B cell (primary cell): Measurements from ENCODE around the gene HEXIM1. TPM values are rescaled to one million over a fixed set of nuclear protein-coding genes. Genes with fewer than 3 reads are reported as not detected.

Experiments
- ATAC-seq: fragments of 200-7000 bp; cut with Tn5 transposase; one replicate; pipeline ENCODE4 v1.10.0; 2021; ENCODE audit warnings: low read depth, mild to moderate bottlenecking, moderate number of reproducible peaks, moderate library complexity
- CTCF ChIA-PET: fragments of 350-600 bp; sonication (Branson Sonifier 250); formaldehyde crosslinking; loops from one replicate; lab custom pipeline; 2021; ENCODE audit warnings: antibody characterized with exemption, inconsistent platforms; lab: Charles Lee
- POLR2A ChIA-PET: fragments of 350-600 bp; sonication (Branson Sonifier 250); formaldehyde crosslinking; loops from one replicate; lab custom pipeline; 2021; ENCODE audit warnings: antibody characterized with exemption; lab: Charles Lee
- DNase-seq: peaks from one replicate; pipeline ENCODE4 v3.0.0; 2013
- H2AFZ ChIP-seq: 2 replicates; pipeline ENCODE4 v1.6.1; 2012; ENCODE audit warnings: mild to moderate bottlenecking, low read depth, low read length; ENCODE audit not compliant: insufficient read depth, poor library complexity, severe bottlenecking
- H3K27ac ChIP-seq, 2 donors: 1 replicate in 1 of 2; 2 replicates in 1 of 2; pipeline ENCODE4 v1.5.1; 2012 to 2013; ENCODE audit warnings: low read length in 2 of 2, mild to moderate bottlenecking in 2 of 2, moderate library complexity in 1 of 2
- H3K27me3 ChIP-seq, 4 experiments: fragments of 200-600 bp in 1 of 4; sonication (generic) in 1 of 4; replicated peaks in 1 of 4; 1 replicate in 2 of 4; 2 replicates in 2 of 4; pipeline versions ENCODE4 v1.6.1 to v1.7.0; 2013 to 2016; ENCODE audit warnings: low read length in 3 of 4, mild to moderate bottlenecking in 2 of 4, mixed read lengths in 1 of 4, moderate library complexity in 1 of 4; ENCODE audit not compliant: insufficient read depth in 4 of 4, control insufficient read depth in 3 of 4; ENCODE audit errors: control extremely low read depth in 1 of 4
- H3K36me3 ChIP-seq, 2 experiments: replicated peaks in 1 of 2; 1 replicate in 1 of 2; 2 replicates in 1 of 2; pipeline versions ENCODE4 v1.6.1 to v1.7.1; 2013; ENCODE audit warnings: low read length in 1 of 2; ENCODE audit not compliant: insufficient read depth in 2 of 2, control insufficient read depth in 1 of 2; ENCODE audit errors: control extremely low read depth in 1 of 2, extremely low read depth in 1 of 2
- H3K4me1 ChIP-seq, 2 donors: fragments of 200-600 bp in 1 of 2; sonication (generic) in 1 of 2; 1 replicate in 1 of 2; 2 replicates in 1 of 2; pipeline versions ENCODE4 v1.5.1 to v1.6.1; 2013 to 2017; ENCODE audit warnings: low read length in 2 of 2; ENCODE audit not compliant: control insufficient read depth in 2 of 2, insufficient read depth in 2 of 2
- H3K4me2 ChIP-seq: replicated peaks from 2 replicates; pipeline ENCODE3; 2012; ENCODE audit warnings: mild to moderate bottlenecking, low read depth, low read length; ENCODE audit not compliant: poor library complexity, severe bottlenecking
- H3K4me3 ChIP-seq, 5 experiments: fragments of 200-600 bp in 1 of 5; sonication (generic) in 1 of 5; 1 replicate in 3 of 5; 2 replicates in 2 of 5; pipeline versions ENCODE4 v1.5.1 to v1.7.0; 2011 to 2016; ENCODE audit warnings: low read length in 4 of 5, mild to moderate bottlenecking in 4 of 5, low read depth in 2 of 5, control low read depth in 1 of 5, moderate library complexity in 1 of 5; ENCODE audit not compliant: insufficient read depth in 1 of 5; ENCODE audit errors: control extremely low read depth in 1 of 5, extremely low read depth in 1 of 5
- H3K79me2 ChIP-seq: fragments of 200-600 bp; sonication (generic); one replicate; pipeline ENCODE4 v1.6.0; 2016; ENCODE audit warnings: low read length; ENCODE audit not compliant: control insufficient read depth, insufficient read depth
- H3K9ac ChIP-seq: fragments of 200-600 bp; sonication (generic); 2 replicates; pipeline ENCODE4 v1.6.1; 2017; ENCODE audit warnings: mild to moderate bottlenecking, low read length, moderate library complexity
- H3K9me3 ChIP-seq, 3 donors: one replicate each; pipeline versions ENCODE4 v1.6.1 to v1.7.1; 2013; ENCODE audit warnings: low read length in 2 of 3; ENCODE audit not compliant: control insufficient read depth in 2 of 3, insufficient read depth in 1 of 3; ENCODE audit errors: control extremely low read depth in 1 of 3
- H4K20me1 ChIP-seq: 2 replicates; pipeline ENCODE4 v1.6.0; 2012; ENCODE audit warnings: mild to moderate bottlenecking, low read length; ENCODE audit not compliant: insufficient read depth, control insufficient read depth, poor library complexity, severe bottlenecking
- H3K27ac Mint-ChIP-seq: one replicate; pipeline ENCODE4 v1.8.0; 2021; ENCODE audit warnings: mixed read lengths
- H3K27me3 Mint-ChIP-seq: one replicate; pipeline ENCODE4 v1.8.0; 2021; ENCODE audit warnings: mixed read lengths
- H3K4me1 Mint-ChIP-seq: one replicate; pipeline ENCODE4 v1.8.0; 2021; ENCODE audit warnings: mixed read lengths
- H3K4me3 Mint-ChIP-seq: one replicate; pipeline ENCODE4 v1.8.0; 2021; ENCODE audit warnings: mixed read lengths
- H3K9me3 Mint-ChIP-seq: one replicate; pipeline ENCODE4 v1.8.0; 2022; ENCODE audit warnings: mixed read lengths; ENCODE audit not compliant: insufficient read depth
- EZH2 ChIP-seq: IDR thresholded peaks from 2 replicates; pipeline ENCODE4 v1.6.1; 2012; ENCODE audit warnings: borderline replicate concordance, low read depth, mild to moderate bottlenecking, moderate library complexity, low read length; ENCODE audit not compliant: insufficient read depth, poor library complexity, severe bottlenecking
- WGBS: methylation state at CpG from one replicate; pipeline ENCODE4 v1.1.5; 2013; ENCODE audit warnings: missing lambda C conversion rate; ENCODE audit not compliant: insufficient coverage; 5-methylcytosine and 5-hydroxymethylcytosine counted together
- intact Hi-C: fragments of 100-400 bp; cut with micrococcal nuclease; formaldehyde crosslinking; loops from one replicate; pipeline ENCODE4 v1.10.0; 2022
- polyA plus RNA-seq: library from polyadenylated mRNA; depleted of rRNA; stranded (reverse); fragments of >200 nt; gene quantifications from 2 replicates; pipeline ENCODE4 v1.2.3, GENCODE V29; 2012
- total RNA-seq, 2 donors: library from RNA; stranded (reverse); fragments of 120-200 nt in 1 of 2; gene quantifications; 1 replicate in 1 of 2; 2 replicates in 1 of 2; pipeline versions ENCODE4 v1.2.3 to v1.2.4, GENCODE V29; 2013 to 2022
- TF ChIP-seq, protein P1 (sequence below): fragments of 200-600 bp; IDR thresholded peaks from one replicate; pipeline ENCODE4 v1.8.0; 2022; ENCODE audit warnings: antibody characterized with exemption, mild to moderate bottlenecking

Gene HEXIM1
- total and polyA plus RNA-seq, 2 donors (not counting 1 experiment from before 2014, with no cell fraction given) = 23.7 to 48.9 TPM

- Mint-ChIP-seq H3K9me3 (no peaks in the 10 kb centered on the region), H3K4me1 (peaks cover 20% of the 10 kb centered on the region), H3K27ac (peak overlapping the region; percentile 37), H3K4me3 (peak overlapping the region; percentile 97), H3K27me3 (peaks cover 4% of the 10 kb centered on the region)
- H3K9me3 ChIP-seq = no peaks in the 10 kb centered on the region
- peak overlapping the region; percentile 95 for H3K9ac ChIP-seq
- peaks cover 0 to 10% (median 2%) of the 10 kb centered on the region in 4 experiments for H3K27me3 ChIP-seq
- TF ChIP-seq, protein P1, sequence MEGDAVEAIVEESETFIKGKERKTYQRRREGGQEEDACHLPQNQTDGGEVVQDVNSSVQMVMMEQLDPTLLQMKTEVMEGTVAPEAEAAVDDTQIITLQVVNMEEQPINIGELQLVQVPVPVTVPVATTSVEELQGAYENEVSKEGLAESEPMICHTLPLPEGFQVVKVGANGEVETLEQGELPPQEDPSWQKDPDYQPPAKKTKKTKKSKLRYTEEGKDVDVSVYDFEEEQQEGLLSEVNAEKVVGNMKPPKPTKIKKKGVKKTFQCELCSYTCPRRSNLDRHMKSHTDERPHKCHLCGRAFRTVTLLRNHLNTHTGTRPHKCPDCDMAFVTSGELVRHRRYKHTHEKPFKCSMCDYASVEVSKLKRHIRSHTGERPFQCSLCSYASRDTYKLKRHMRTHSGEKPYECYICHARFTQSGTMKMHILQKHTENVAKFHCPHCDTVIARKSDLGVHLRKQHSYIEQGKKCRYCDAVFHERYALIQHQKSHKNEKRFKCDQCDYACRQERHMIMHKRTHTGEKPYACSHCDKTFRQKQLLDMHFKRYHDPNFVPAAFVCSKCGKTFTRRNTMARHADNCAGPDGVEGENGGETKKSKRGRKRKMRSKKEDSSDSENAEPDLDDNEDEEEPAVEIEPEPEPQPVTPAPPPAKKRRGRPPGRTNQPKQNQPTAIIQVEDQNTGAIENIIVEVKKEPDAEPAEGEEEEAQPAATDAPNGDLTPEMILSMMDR = peak; percentile 97
- TF ChIP-seq EZH2 = no peak
- POLR2A ChIA-PET = no interaction called here
- CTCF ChIA-PET = interaction anchor here (1.4 to 10.2 kb wide), 3 partner anchors 19 to 67 kb away, joined by 4 to 242 read pairs (median 233); partner anchors contain the start of gene HEXIM1
- no peaks in the 10 kb centered on the region for H3K36me3 ChIP-seq
- no peaks in the 10 kb centered on the region for H4K20me1 ChIP-seq
- DNase-seq (no peak), ATAC-seq (no peak)
- H3K4me3 ChIP-seq = peak overlapping the region in 4 of 5 experiments; percentile 52 to 83 (median 70)
- H3K79me2 ChIP-seq = peaks cover 18% of the 10 kb centered on the region
- intact Hi-C loops = loop anchor here (1.0 to 2.0 kb wide), 3 partner anchors 35 to 211 kb away; partner anchors contain the start of gene MAP3K14
- no peak overlapping the region for H3K27ac ChIP-seq
- peaks cover 16 to 19% of the 10 kb centered on the region in 2 donors for H3K4me1 ChIP-seq
- H3K4me2 ChIP-seq = peak overlapping the region; percentile 95
- 11% methylated on average over 46 of the region's 46 CpGs for WGBS
- peak overlapping the region; percentile 86 for H2AFZ ChIP-seq
These were observed 16.5 kb upstream of the HEXIM1 start for GRCh38 chr17:45131616-45132319.

- Histone ChIP-seq H3K4me1 (peaks cover 17 to 24% of the 10 kb centered on the region in 2 donors), H3K79me2 (peaks cover 18% of the 10 kb centered on the region), H3K4me3 (peak within 1 kb of the TSS; percentile 65 to 88 (median 76)), H2AFZ (peak within 1 kb of the TSS; percentile 86), H3K27me3 (peaks cover 0 to 10% (median 2%) of the 10 kb centered on the region in 4 experiments), H3K9ac (peak within 1 kb of the TSS; percentile 95), H3K4me2 (peak within 1 kb of the TSS; percentile 95), H3K27ac (peak within 1 kb of the TSS; percentile 93 to 94), H3K36me3 (no peaks in the 10 kb centered on the region), H3K9me3 (no peaks in the 10 kb centered on the region), H4K20me1 (no peaks in the 10 kb centered on the region)
- no peaks in the 10 kb centered on the region for H3K9me3 Mint-ChIP-seq
- ChIA-PET POLR2A (no interaction called here), CTCF (interaction anchor here (1.4 to 10.2 kb wide), 3 partner anchors 18 to 66 kb away, joined by 4 to 242 read pairs (median 233); partner anchors contain the start of gene HEXIM1)
- DNase-seq (no peak), ATAC-seq (no peak)
- H3K4me1 Mint-ChIP-seq = peaks cover 20% of the 10 kb centered on the region
- H3K4me3 Mint-ChIP-seq = peak within 1 kb of the TSS; percentile 97
- intact Hi-C loops = loop anchor here (1.0 to 2.0 kb wide), 3 partner anchors 35 to 212 kb away; partner anchors contain the start of gene MAP3K14
- H3K27me3 Mint-ChIP-seq = peaks cover 4% of the 10 kb centered on the region
- TF ChIP-seq EZH2 = no peak
- TF ChIP-seq, protein P1 = no peak
- 2% methylated on average over 32 of the region's 36 CpGs for WGBS
- H3K27ac Mint-ChIP-seq = peak within 1 kb of the TSS; percentile 89
These were observed 16.0 kb upstream of the HEXIM1 start, which contains the start of gene PLCD3 for GRCh38 chr17:45132320-45132571. Gene PLCD3 (minus strand): TSS chr17:45132515. CDS start chr17:45132410, 105 bp downstream.
